NCI-H1694 treated with DMSO at 0.1 percent for 48 hours (cell line): ENCODE measurements around the gene ILF2.
A peak's percentile ranks its signal among the peaks of the same experiment; 100 is the strongest.
"Not testable (repeated sequence)": the region's sequence is repeated elsewhere in the genome, so short reads cannot be mapped to it uniquely, and the experiment has no call there.

Source experiments
- DNase-seq: peaks from one replicate; lab custom pipeline; 2025; lab: John Stamatoyannopoulos, UW

The ILF2 gene

DNA sequence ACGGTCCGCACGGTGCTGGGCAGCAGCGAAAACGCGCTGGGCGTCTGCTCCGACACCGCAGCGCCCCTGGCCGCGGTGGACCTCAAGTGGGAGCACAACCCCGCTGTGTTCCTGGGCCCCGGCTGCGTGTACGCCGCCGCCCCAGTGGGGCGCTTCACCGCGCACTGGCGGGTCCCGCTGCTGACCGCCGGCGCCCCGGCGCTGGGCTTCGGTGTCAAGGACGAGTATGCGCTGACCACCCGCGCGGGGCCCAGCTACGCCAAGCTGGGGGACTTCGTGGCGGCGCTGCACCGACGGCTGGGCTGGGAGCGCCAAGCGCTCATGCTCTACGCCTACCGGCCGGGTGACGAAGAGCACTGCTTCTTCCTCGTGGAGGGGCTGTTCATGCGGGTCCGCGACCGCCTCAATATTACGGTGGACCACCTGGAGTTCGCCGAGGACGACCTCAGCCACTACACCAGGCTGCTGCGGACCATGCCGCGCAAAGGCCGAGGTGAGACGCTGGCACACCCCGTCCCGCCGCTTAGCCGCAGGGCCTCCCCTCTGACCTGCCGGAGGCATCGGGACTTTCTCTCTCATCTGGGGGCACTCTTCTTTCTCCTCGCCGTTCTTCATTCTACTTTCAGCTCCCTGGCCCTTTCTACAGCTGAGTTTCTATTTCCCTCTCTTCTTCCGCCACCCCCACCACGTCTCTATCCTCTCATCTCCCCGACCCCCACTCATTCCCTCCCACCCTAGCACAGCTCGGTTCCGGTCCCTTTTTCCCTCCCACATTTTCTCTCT, 8.7 kb upstream of the ILF2 start:
- DNase-seq = no peak

- DNase-seq = peak; percentile 30
These were observed 7.9 kb upstream of the ILF2 start, which contains the start of gene NPR1 for GRCh38 chr1:153678519-153679336. NPR1 (plus strand) TSS chr1:153678688; CDS start chr1:153679109, 421 bp downstream.

DNA sequence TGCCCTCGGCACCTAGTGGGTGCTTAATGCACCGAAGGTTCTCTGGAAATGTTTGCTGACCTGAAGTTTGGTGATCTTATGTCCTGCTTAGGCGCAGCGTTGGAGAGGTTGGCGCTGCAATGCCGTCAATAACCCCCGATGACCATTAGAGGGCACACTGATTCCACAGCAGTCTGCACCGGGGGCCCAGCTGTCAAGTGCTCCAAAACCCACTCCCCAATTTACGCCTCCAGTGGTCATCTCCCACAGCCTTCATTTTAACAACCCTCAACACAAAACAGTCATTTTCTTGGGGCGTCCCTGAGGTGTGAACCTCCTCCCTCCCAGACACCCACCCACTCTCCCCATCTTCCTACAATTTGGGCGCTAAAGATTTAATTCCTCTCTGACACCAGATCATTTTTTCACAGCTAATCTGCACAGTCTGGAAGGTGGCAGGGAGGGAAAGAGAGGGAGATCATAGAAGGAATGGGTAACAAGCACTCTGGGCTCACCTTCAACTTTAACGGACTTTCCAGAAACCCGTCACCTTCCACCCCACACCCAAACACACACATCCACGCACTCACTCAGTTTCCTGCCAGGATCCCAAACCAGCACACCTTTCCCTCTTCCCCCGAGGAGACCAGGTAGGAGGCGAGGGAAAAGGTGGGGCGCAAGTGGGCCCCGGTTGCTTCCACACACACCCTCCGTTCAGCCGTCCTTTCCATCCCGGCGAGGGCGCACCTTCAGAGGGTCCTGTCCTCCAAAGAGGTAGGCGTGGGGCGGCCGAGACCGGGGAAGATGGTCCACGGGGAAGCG, 7.1 kb upstream of the ILF2 start:
- DNase-seq = peak; percentile 67

- DNase-seq = no peak
These were observed 2.7 kb upstream of the ILF2 start for GRCh38 chr1:153673511-153673910.

- peak; percentile 90 for DNase-seq
These were observed 998 bp upstream of the ILF2 start for GRCh38 chr1:153671628-153672353.

- DNase-seq = no peak
These were observed 435 bp downstream of the ILF2 start for GRCh38 chr1:153670257-153670858.

- no peak for DNase-seq
These were observed 1.2 kb downstream of the ILF2 start for GRCh38 chr1:153669606-153670005.

DNA sequence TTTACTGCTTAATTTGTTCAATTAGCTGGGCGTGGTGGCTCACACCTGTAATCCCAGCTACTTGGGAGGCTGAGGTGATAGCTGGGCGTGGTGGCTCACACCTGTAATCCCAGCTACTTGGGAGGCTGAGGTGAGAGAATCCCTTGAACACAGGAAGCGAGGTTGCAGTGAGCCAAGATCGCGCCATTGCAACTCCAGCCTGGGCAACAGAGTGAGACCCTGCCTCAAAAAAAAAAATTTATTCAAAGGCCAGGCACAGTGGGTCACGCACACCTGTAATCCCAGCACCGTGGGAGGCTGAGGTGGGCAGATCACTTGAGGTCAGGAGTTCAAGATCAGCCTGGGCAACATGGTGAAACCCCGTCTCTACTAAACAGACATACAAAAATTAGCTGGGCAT, 2.1 kb downstream of the ILF2 start:
- DNase-seq = not testable (repeated sequence)

- DNase-seq = no peak
These were observed 3.4 kb downstream of the ILF2 start for GRCh38 chr1:153667439-153667838.

DNA sequence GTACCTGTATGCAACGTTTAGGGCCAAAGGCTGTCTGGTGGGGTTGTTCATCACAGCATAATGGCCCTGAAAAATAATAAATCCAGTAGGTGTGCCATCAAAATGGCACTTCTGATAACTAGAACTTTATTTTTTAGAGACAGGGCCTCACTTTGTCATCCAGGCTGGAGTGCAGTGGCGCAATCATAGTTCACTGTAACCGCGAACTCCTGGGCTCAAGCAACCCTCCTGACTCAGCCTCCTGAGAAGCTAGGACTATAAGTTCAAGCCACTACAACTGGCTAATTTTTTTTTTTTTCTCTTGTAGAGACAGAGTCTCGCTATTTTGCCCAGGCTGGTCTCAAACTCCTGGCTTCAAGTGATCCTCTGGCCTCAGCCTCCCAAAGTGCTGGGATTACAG, 7.6 kb downstream of the ILF2 start:
- no peak for DNase-seq

- no peak for DNase-seq
These were observed 8.5 kb downstream of the ILF2 start for GRCh38 chr1:153662269-153662668.

DNA sequence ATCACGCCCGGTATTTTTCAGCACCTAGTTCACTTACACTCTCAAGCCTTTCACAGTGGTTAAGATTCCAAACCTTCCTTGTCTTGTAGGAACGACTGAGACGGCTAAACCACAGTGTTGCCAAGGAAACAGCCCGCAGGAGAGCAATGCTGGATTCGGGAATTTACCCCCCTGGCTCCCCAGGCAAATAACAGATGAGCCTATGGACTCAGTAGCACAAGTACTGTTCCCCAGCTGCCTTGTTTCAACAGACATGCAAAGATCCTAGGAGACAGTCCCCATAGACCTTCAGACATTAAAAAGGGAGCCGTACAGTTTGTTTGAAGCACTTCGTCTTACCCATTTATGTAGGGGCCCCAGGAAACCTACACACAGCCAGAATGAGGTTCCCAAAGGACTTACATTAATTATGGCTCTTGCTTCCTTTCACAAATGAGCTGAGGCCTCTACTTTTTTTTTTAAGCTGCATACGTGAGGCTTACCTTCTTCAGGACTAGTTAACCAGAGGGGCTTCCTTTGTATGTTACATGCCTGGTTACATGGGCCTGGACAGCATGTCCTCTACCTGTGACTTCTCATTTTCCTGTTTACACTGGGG, 9.6 kb downstream of the ILF2 start:
- DNase-seq = no peak

GRCh38 chr1:153659656-153660055, 11.1 kb downstream of the ILF2 start:
- no peak for DNase-seq

DNA sequence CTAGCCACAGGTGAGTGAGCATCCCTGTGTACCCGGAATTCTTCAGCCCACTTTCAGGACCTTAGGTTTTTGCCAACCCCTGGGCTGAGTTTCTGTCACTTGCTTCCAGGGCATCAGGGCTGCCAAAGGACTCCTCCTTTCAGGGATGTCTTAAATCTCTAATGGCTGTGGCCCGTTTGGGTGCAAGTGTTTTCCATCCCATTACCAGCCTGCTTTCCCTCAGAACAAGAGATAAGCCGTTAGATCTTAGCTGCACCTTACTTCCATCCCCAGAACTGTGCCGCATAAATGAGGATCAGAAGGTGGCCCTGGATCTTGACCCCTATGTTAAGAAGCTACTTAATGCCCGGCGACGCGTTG, 11.6 kb downstream of the ILF2 start:
- no peak for DNase-seq

GRCh38 chr1:153658400-153659174, 12.2 kb downstream of the ILF2 start, which contains the start of gene SNAPIN:
SNAPIN (plus strand) TSS chr1:153658703; CDS start chr1:153658744, 41 bp downstream.
- DNase-seq = peak; percentile 92

DNA sequence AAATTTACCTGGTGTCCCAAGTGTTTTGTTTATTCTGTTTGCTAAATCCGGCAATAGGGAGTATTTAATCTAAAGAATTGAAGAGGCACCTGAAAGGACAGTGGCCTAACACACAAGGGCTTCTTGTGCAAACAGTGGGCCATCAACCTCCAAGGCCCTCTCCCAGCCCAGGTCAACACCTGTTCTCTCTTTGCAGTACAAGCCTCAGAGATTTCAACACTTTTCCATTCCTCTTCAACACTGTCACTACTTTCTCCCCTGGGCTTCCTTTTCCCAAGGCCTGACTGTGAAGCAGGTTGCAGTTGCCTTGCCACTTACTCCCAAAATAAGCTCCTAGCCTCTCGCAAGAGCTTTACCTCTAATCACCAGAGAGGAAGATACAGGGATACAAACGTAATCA, 15.5 kb downstream of the ILF2 start:
- no peak for DNase-seq

DNA sequence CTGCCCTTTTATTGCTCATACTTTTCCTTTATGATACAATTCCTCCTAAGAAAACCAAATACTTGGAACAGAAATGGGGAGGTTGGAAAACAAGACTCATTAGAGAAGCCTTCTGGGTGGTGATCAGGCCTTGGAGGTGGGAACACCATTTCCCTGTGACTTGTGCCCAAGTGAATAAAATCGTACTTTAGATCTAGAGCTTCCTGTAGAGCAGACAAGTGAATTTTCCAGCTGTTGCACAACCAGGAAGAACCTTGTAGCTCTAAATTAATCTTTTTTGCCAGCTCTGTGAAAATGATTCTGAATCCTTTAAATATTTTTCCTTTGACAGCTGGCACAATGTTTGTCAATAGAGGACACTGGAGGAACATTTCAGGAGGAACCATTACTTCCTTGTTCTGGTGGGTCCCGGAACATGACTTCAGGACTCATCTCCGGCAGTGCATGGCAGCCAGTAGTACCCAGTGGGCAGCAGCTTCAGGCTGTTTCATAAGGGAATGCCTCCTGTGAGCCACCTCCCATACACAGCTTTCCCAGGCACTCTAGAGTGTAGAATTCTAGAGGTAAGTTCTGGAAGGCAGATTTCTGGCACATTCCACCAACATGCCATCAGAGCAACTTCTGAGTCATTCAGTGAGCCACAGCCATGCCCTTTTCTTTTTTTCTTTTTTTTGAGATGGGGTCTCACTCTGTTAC, 17.8 kb downstream of the ILF2 start:
- DNase-seq = no peak

GRCh38 chr1:153651771-153652170, 19.0 kb downstream of the ILF2 start:
- no peak for DNase-seq

DNA sequence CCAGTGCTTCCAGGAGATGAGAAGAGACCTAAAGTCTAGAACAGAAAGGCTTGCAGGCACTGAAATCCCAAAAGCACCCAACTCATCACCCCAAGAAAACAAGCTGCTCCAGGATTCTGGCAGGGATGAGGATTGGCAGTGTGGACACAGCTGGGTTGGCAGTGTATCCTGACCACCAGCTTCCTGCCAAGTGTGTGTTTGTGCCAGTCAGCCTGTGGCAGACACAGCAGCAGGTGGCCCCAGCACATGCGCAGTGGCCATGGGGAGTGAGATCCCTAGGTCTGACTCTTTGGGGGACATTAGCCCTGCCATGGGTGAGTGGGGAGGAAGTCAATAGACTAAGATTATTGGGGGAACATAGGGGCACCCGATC, 20.9 kb downstream of the ILF2 start:
- no peak for DNase-seq
